Suprapubic skin (tissue), 4 donors: Measurements from ENCODE around the gene RARB. TPM values are rescaled to one million over a fixed set of nuclear protein-coding genes. Genes with fewer than 3 reads are reported as not detected.

Experiments
- DNase-seq, 2 donors: peaks; one replicate each; pipeline ENCODE4 v3.0.0-alpha.2; 2019; ENCODE audit warnings: low spot score in 2 of 2
- H3K27ac ChIP-seq: fragments of 200-600 bp; sonication (generic); one replicate; pipeline ENCODE4 v1.5.1; 2019
- H3K27me3 ChIP-seq: fragments of 200-600 bp; sonication (generic); one replicate; pipeline ENCODE4 v1.5.1; 2019
- H3K36me3 ChIP-seq: fragments of 200-600 bp; sonication (generic); one replicate; pipeline ENCODE4 v1.5.1; 2019
- H3K4me1 ChIP-seq: fragments of 200-600 bp; sonication (generic); one replicate; pipeline ENCODE4 v1.5.1; 2019
- H3K4me3 ChIP-seq: fragments of 200-600 bp; sonication (generic); one replicate; pipeline ENCODE4 v1.5.1; 2019; ENCODE audit warnings: mild to moderate bottlenecking
- H3K9me3 ChIP-seq: fragments of 200-600 bp; sonication (generic); one replicate; pipeline ENCODE4 v1.5.1; 2019
- CTCF ChIP-seq, 2 donors: fragments of 200-600 bp in 1 of 2; fragments of 450-650 bp in 1 of 2; sonication (generic) in 1 of 2; IDR thresholded peaks; one replicate each; pipeline ENCODE4 v1.5.1; 2016 to 2019; ENCODE audit warnings: antibody characterized with exemption in 2 of 2, mild to moderate bottlenecking in 1 of 2, moderate library complexity in 1 of 2
- EP300 ChIP-seq: sonication (generic); formaldehyde crosslinking; IDR thresholded peaks from one replicate; pipeline ENCODE4 v1.6.1; 2017; ENCODE audit warnings: antibody characterized with exemption
- POLR2A ChIP-seq, 2 donors: fragments of 450-650 bp; IDR thresholded peaks; one replicate each; pipeline ENCODE4 v1.6.1; 2017; ENCODE audit warnings: antibody characterized with exemption in 2 of 2, mild to moderate bottlenecking in 2 of 2, moderate library complexity in 2 of 2
- POLR2AphosphoS5 ChIP-seq, 3 donors: sonication (generic); formaldehyde crosslinking; IDR thresholded peaks; one replicate each; pipeline ENCODE4 v1.6.1; 2017; ENCODE audit warnings: antibody characterized with exemption in 3 of 3
- whole genome bisulfite sequencing: methylation state at CpG from one replicate; pipeline ENCODE4 v1.1.5; 2018; 5-methylcytosine and 5-hydroxymethylcytosine counted together
- total RNA-seq, 4 donors: library from RNA; depleted of rRNA; stranded (reverse); fragments of >200 nt; gene quantifications; one replicate each; pipeline ENCODE4 v1.1.0, GENCODE V29; 2016

Gene RARB
- total RNA-seq, 4 donors from 2014 or later = 1.3 to 3.9 (median 1.5) TPM

GRCh38 chr3:25426408-25426807 is 1.7 kb upstream of the RARB start:
- WGBS = 74% methylated on average over 2 of the region's 2 CpGs
- no peaks in the 10 kb centered on the region for H3K27me3 ChIP-seq
- H3K36me3 ChIP-seq = no peaks in the 10 kb centered on the region
- TF ChIP-seq CTCF (IDR thresholded peaks at IDR 0.05) (no peak), EP300 (no peak), POLR2AphosphoS5 (IDR thresholded peaks at IDR 0.05) (no peak), POLR2A (IDR thresholded peaks at IDR 0.05) (no peak)
- H3K9me3 ChIP-seq = no peaks in the 10 kb centered on the region
- no peak for DNase-seq
- no peak overlapping the region for H3K27ac ChIP-seq
- peaks cover 17% of the 10 kb centered on the region for H3K4me1 ChIP-seq
- no peak overlapping the region for H3K4me3 ChIP-seq

- 83% methylated on average over 2 of the region's 2 CpGs for WGBS
- Histone ChIP-seq H3K9me3 (no peaks in the 10 kb centered on the region), H3K4me1 (peaks cover 17% of the 10 kb centered on the region), H3K27me3 (no peaks in the 10 kb centered on the region), H3K27ac (no peak overlapping the region), H3K4me3 (peak overlapping the region; percentile 56), H3K36me3 (no peaks in the 10 kb centered on the region)
- TF ChIP-seq EP300 (no peak), CTCF (IDR thresholded peaks at IDR 0.05) (no peak), POLR2AphosphoS5 (IDR thresholded peaks at IDR 0.05) (no peak), POLR2A (IDR thresholded peaks at IDR 0.05) (no peak)
- DNase-seq = no peak
Observed at GRCh38 chr3:25427155-25427554, 908 bp upstream of the RARB start.

DNA sequence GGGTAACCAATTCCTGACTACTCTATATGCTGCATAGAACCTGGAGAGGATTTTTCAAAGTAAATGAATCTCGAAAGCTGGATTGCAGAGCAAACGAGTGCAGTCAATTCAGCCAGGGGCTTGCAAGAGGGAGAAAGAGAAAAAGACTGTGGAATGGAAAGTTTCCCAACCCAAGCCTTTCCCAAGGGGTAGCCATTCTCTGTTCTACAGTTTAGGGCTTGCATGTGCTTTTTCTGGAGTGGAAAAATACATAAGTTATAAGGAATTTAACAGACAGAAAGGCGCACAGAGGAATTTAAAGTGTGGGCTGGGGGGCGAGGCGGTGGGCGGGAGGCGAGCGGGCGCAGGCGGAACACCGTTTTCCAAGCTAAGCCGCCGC is 511 bp upstream of the RARB start:
- TF ChIP-seq POLR2A (IDR thresholded peaks at IDR 0.05) (no peak), POLR2AphosphoS5 (IDR thresholded peaks at IDR 0.05) (no peak), EP300 (no peak), CTCF (IDR thresholded peaks at IDR 0.05) (no peak)
- Histone ChIP-seq H3K36me3 (no peaks in the 10 kb centered on the region), H3K27ac (peak overlapping the region; percentile 61), H3K9me3 (no peaks in the 10 kb centered on the region), H3K27me3 (no peaks in the 10 kb centered on the region), H3K4me3 (peak overlapping the region; percentile 56), H3K4me1 (peaks cover 17% of the 10 kb centered on the region)
- no peak for DNase-seq
- 2% methylated on average over 13 of the region's 13 CpGs for WGBS

DNA sequence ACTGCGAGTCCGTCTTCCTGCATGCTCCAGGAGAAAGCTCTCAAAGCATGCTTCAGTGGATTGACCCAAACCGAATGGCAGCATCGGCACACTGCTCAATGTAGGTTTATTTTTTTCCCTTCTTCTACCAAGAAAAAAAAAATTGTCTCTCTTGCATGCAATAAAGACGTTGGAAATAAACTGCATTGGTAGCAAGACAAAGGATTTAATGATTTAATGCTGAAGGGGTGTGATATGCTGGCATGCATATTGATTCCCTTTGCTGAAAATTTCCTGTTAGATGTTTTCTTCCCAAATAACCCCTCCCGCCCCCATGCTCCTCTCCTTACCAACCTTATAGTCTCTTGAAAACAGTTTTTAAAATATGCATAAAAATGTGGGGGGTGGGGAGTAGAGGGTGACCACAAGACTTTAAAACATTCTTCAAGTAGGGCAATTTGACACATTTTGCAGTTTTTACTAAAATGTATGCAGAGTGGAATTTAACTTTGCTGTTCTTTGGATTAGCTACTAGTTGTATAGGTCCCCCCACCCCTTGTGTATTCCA is 799 bp downstream of the RARB start:
- H3K4me3 ChIP-seq = peak overlapping the region; percentile 56
- DNase-seq = no peak
- no peaks in the 10 kb centered on the region for H3K36me3 ChIP-seq
- WGBS = 29% methylated on average over 6 of the region's 6 CpGs
- H3K27me3 ChIP-seq = no peaks in the 10 kb centered on the region
- peaks cover 17% of the 10 kb centered on the region for H3K4me1 ChIP-seq
- H3K27ac ChIP-seq = peak overlapping the region; percentile 61
- no peak for TF ChIP-seq POLR2AphosphoS5 (IDR thresholded peaks at IDR 0.05)
- TF ChIP-seq CTCF (IDR thresholded peaks at IDR 0.05) = no peak
- no peak for TF ChIP-seq EP300
- no peak for TF ChIP-seq POLR2A (IDR thresholded peaks at IDR 0.05)
- no peaks in the 10 kb centered on the region for H3K9me3 ChIP-seq

DNA sequence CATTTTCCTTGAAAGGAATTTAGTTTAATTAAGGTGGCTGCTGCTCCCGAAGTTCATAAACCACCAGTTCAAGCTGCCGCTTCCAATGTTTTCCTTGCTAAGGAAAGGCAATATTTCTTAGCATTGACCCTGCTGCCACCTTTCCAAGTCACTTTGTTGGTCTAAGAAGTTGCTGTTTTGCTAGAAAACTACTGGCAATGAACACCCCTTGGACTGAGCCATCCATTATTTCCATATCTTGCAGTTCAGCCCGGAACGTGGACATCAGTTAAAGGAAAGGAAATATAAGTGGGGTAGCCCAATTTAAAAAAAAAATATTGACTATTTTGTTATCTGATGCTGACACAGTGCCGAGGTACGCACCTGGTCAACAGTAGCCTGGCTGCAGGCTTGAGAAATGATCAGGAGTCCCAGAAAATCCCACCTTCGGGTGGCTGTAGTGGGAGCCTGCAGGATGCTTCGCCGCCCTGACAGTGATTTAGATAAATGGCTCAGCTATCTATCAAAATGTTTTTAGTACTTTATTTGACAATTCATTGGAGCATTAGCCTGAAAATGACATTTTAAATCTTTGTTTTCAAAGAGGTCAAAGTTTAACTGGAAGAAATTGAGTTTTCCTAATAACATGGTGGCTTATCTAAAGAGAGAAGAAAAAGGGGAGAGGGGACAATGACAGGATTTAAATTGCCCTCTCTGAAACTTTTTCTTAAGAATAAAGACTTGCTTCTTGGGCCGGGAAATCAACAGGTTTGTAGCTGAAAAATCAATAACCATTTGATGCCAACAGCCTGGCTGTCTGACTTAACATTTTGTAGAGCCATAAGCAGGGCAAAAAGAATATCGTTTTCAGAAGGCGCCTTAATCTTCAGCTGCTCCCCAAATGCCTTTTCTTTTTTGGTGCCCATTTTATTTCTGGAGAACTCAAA is 1.6 kb downstream of the RARB start:
- TF ChIP-seq EP300 = no peak
- TF ChIP-seq POLR2A (IDR thresholded peaks at IDR 0.05) = no peak
- no peak for TF ChIP-seq POLR2AphosphoS5 (IDR thresholded peaks at IDR 0.05)
- no peak for TF ChIP-seq CTCF (IDR thresholded peaks at IDR 0.05)
- H3K27ac ChIP-seq = no peak overlapping the region
- H3K36me3 ChIP-seq = no peaks in the 10 kb centered on the region
- peaks cover 12% of the 10 kb centered on the region for H3K4me1 ChIP-seq
- DNase-seq = no peak
- no peaks in the 10 kb centered on the region for H3K27me3 ChIP-seq
- H3K4me3 ChIP-seq = peak overlapping the region; percentile 56
- WGBS = 66% methylated on average over 12 of the region's 12 CpGs
- H3K9me3 ChIP-seq = no peaks in the 10 kb centered on the region
